Measurements from ENCODE around the gene C5orf63. TPM values are rescaled to one million over a fixed set of nuclear protein-coding genes. Genes with fewer than 3 reads are reported as not detected.

C5orf63 gene
- total RNA-seq, 1 experiment from 2014 or later = 1.2 TPM

- no peak overlapping the region for H3T11ph ChIP-seq (ENCODE audit: low read length)
- H3K79me1 ChIP-seq (ENCODE audit: insufficient read depth, low read depth, low read length, poor library complexity, severe bottlenecking) = peaks cover 3% of the 10 kb centered on the region
- no peak overlapping the region for H4K8ac ChIP-seq (replicated peaks; ENCODE audit: insufficient read length, low read depth, low read length)
- Mint-ChIP-seq H3K27me3 (ENCODE audit: low read depth) (no peaks in the 10 kb centered on the region), H3K27ac (no peak overlapping the region), H3K9me3 (no peaks in the 10 kb centered on the region), H3K4me1 (peaks cover 4 to 8% of the 10 kb centered on the region in 2 experiments; a peak in 3 of 4 replicates), H3K4me3 (no peak overlapping the region), H3K36me3 (ENCODE audit: insufficient read depth in 1 of 3, low read depth in 3 of 3) (no peaks in the 10 kb centered on the region)
- TF ChIP-seq CTCF (conservative IDR thresholded peaks at IDR 0.05) = no peak
- no peak overlapping the region for H3K4me2 ChIP-seq (ENCODE audit: insufficient read depth, insufficient read length, low read length)
- H4K20me1 ChIP-seq (ENCODE audit: control insufficient read depth, insufficient read depth, insufficient read length) = no peaks in the 10 kb centered on the region
- H2AK5ac ChIP-seq (ENCODE audit: insufficient read length, low read length) = no peak overlapping the region
- H3K9ac ChIP-seq (ENCODE audit: extremely low read depth, insufficient read length, low read length) = no peak overlapping the region
- no peak overlapping the region for H4K91ac ChIP-seq (ENCODE audit: insufficient read length, low read depth, low read length)
- H2AFZ ChIP-seq (ENCODE audit: low read length) = no peak overlapping the region
- H2BK120ac ChIP-seq (ENCODE audit: low read depth, low read length, poor library complexity, severe bottlenecking) = no peak overlapping the region
- H3K79me2 ChIP-seq (ENCODE audit: insufficient read depth, low read length) = no peaks in the 10 kb centered on the region
- H2BK12ac ChIP-seq (ENCODE audit: insufficient read length, low read depth, low read length) = no peak overlapping the region
- no peaks in the 10 kb centered on the region for H3K27me3 ChIP-seq (ENCODE audit: insufficient read depth, low read length)
- no peak overlapping the region for H3K14ac ChIP-seq (ENCODE audit: insufficient read depth, low read length)
- H3K18ac ChIP-seq (ENCODE audit: insufficient read length, low read depth, low read length) = no peak overlapping the region
- no peak overlapping the region for H3K27ac ChIP-seq (ENCODE audit: insufficient read length, low read depth, low read length)
- no peak overlapping the region for H2BK5ac ChIP-seq (ENCODE audit: insufficient read length, low read length)
- DNase-seq = no peak
- no peak overlapping the region for H3K4ac ChIP-seq (ENCODE audit: low read depth, low read length)
- H3K56ac ChIP-seq (ENCODE audit: insufficient read length, low read depth, low read length) = no peak overlapping the region
- 0 out of 2 replicates have a peak, but pooled peaks cover 4% of the 10 kb centered on the region for H3K4me1 ChIP-seq (ENCODE audit: insufficient read depth, low read length)
- H3K9me3 ChIP-seq (ENCODE audit: control insufficient read depth, low read depth, low read length) = no peaks in the 10 kb centered on the region
- no peak overlapping the region for H2BK15ac ChIP-seq (ENCODE audit: low read depth, low read length)
- H3K23ac ChIP-seq (ENCODE audit: insufficient read length, low read depth, low read length) = no peak overlapping the region
- no peaks in the 10 kb centered on the region for H3K23me2 ChIP-seq (ENCODE audit: insufficient read length, low read depth, low read length, poor library complexity, severe bottlenecking)
- no CpG with 5 or more reads among the region's 1 CpG for WGBS (ENCODE audit: extremely low coverage, insufficient read length, low lambda C conversion rate)
- no peak overlapping the region for H2BK20ac ChIP-seq (ENCODE audit: low read depth, low read length, poor library complexity, severe bottlenecking)
- H4K5ac ChIP-seq (ENCODE audit: insufficient read length, low read depth, low read length) = no peak overlapping the region
Measured at GRCh38 chr5:127007522-127007921, 65.8 kb downstream of the C5orf63 start.

Measured in H9 (cell line).